ENCODE measurements around the gene ROR1.

- TF ChIP-seq CTCF (IDR thresholded peaks at IDR 0.05) (no peak), EZH2 (IDR thresholded peaks at IDR 0.05; ENCODE audit: borderline replicate concordance, insufficient read depth, low read depth, low read length, poor library complexity, severe bottlenecking) (no peak)
These were observed 92.3 kb downstream of the ROR1 start for GRCh38 chr1:63866084-63866483.
